Stimulated activated CD8-positive, alpha-beta memory T cell treated with anti-CD3 and anti-CD28 coated beads, Interleukin-15, amount 100 ng/mL, for 48 hours (primary cell): ENCODE measurements around the gene APOBEC4.

Experiments used
- DNase-seq, 2 donors: peaks; one replicate each; pipeline ENCODE4 v3.0.0-alpha.2; 2020; ENCODE audit warnings: low read depth in 2 of 2

APOBEC4 gene

GRCh38 chr1:183675381-183675780 lies 22.3 kb upstream of the APOBEC4 start:
- DNase-seq: no peak

- no peak for DNase-seq
Observed at GRCh38 chr1:183674886-183675285, 21.8 kb upstream of the APOBEC4 start.

- no peak for DNase-seq
Observed at GRCh38 chr1:183674339-183674738, 21.2 kb upstream of the APOBEC4 start.

DNA sequence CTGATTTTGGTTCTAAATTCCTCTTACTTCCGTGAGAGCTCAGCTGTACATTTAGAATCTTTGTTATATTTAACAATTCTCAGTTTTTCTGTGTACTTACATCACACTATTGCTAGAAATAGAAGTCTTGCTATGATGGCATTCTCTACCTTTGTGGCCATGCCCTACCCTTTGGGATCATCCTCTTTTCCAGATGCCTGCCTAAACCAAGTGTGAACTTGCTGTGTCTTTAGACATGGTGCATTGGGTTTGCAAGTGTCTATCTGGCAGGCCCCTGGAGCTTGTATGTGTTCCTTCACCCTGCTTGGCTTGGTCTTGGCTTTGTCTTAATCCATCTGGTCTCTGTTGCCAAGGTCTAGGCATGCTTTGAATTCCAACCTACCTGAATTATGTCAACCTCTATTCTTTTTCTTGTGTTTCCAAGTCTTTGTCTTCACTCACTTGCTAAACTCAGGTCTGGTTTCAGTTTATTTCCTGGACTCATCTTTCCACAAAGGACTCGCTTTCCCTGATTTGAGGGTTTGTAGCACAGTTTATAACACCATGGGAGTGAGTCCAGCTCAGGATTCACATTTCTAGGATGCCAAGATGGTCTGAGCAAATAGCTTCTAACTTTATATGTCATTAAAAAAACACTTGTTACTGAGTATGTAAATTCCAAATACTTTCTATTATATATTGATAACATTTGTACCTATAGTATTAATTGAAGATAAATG lies 20.6 kb upstream of the APOBEC4 start:
- DNase-seq: no peak

- no peak for DNase-seq
Observed at GRCh38 chr1:183670169-183670568, 17.1 kb upstream of the APOBEC4 start.

GRCh38 chr1:183656355-183656754 lies 3.2 kb upstream of the APOBEC4 start:
- DNase-seq: no peak

DNA sequence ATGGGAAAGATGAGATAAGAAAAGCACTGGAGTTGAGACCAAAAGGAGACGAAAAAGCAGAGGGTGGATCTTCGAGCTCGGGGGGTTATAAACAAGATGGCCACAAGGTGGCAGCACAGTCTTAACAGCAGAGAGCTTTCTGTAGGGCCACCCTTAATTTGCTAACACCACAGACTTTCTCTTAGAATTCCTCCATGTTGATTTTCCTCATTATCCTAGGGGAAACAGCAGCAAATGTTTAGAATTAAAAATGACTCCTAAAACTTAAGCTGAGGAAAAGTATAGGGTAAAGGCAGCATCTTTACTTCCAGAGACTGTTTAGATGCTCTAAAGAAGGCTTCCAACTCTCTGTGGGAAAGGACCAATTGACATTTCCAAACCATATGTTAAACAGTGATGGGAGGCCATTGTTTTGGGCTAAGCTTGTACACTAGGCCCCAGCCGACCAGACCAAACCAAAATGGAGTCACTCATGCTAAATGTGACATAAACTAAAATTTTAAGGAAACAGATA lies 2.5 kb upstream of the APOBEC4 start:
- peak; percentile 42 to 43 for DNase-seq

- no peak for DNase-seq
Observed at GRCh38 chr1:183654706-183655105, 1.6 kb upstream of the APOBEC4 start.

- DNase-seq: no peak
Observed at GRCh38 chr1:183653876-183654451, 848 bp upstream of the APOBEC4 start.

- DNase-seq: no peak
Observed at GRCh38 chr1:183653462-183653794, 312 bp upstream of the APOBEC4 start.

- DNase-seq: no peak
Observed at GRCh38 chr1:183652107-183652506, 1.0 kb downstream of the APOBEC4 start.

- no peak for DNase-seq
Observed at GRCh38 chr1:183651612-183652011, 1.5 kb downstream of the APOBEC4 start.

- DNase-seq: no peak
Observed at GRCh38 chr1:183648042-183648441, 5.1 kb downstream of the APOBEC4 start.

GRCh38 chr1:183646776-183647175 lies 6.3 kb downstream of the APOBEC4 start:
- DNase-seq: no peak

DNA sequence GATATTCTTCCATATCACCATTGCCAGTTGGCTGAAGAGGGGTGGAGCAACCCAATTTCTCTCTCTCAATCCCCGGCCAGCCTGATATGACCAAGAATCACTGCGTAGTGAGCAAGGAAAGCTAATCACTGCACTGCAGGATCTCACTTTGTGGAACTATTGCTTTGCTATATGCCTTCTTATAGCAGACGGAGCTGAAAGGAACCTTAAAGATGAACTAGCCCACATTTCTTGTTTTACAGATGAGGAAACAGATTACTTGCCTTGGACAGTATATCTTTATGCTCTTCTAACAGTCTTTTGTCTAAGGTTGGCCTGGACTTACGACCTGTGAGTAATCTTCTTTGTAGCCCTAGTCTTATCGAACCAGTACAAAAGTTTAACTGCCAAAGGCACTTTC lies 7.6 kb downstream of the APOBEC4 start:
- no peak for DNase-seq

DNA sequence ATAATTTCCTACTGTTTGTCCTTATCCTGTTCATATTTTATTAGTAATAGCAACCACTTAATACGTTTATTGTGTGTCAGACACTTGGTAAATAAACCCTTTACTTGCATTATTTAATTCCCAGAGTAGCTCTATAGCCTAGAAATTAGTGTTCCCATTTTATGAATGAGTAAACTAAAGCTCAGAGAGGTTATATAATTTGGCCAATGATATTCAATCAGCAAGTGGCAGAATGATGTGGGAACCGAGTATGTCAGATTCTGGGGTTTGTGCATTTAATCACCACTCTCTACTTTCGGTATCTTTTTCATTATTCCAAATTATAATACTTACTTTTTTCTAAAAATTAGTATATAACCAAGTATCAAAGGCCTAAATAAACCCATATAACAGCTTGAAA lies 10.9 kb downstream of the APOBEC4 start:
- no peak for DNase-seq

DNA sequence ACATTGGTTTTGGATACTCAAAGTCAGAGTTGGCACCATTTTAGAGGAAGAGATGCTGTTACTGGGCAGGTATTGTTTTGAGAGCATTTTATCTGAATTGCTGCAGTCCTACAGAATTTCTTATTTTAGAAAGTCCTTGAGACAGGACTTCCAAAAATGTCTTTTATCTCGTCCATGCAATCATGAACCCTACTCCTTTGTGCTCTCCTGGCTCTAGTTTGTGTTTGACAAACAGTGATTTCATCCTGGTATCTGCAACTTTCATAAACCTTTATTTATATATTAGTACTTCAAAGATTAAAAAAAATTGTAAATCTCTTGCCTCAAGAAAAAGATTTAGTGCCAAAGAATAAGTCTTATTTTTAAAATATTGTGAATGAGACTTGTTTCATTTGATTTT lies 12.9 kb downstream of the APOBEC4 start:
- no peak for DNase-seq

DNA sequence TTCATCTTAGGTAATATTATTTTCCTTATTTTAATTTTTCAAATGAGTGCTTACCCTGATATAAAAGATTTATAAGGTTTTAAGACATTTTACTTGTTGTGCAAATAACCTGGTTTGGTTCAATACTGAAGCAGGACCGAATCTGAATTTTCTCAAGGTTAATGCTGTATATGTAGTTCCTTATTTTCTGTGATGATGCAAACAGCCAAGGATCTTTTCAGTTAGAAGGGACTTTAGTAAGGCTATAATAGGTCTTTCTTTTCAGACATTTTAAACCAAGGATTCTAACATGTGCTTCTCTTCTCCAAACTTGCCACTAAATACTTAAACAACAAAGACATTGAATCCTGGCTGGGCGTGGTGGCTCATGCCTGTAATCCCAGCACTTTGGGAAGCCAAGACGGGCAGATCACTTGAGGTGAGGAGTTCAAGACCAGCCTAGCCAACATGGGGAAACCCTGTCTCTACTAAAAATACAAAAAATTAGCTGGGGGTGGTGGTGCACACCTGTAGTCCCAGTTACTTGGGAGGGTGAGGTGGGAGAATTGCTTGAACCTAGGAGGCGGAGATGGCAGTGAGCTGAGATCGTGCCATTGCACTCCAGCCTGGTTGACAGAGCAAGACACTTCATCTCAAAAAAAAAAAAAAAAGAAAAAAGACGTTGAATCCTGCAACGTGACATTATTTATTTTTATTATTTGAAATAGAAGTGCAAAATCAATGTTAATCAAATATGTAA lies 14.3 kb downstream of the APOBEC4 start:
- DNase-seq: no peak

- DNase-seq: no peak
Observed at GRCh38 chr1:183636783-183637182, 16.3 kb downstream of the APOBEC4 start.

GRCh38 chr1:183636334-183636682 lies 16.8 kb downstream of the APOBEC4 start:
- no peak for DNase-seq

GRCh38 chr1:183635606-183636333 lies 17.3 kb downstream of the APOBEC4 start, which contains the start of gene ARPC5:
Gene ARPC5 (minus strand): TSS chr1:183635783. CDS start chr1:183635659, 124 bp downstream.
- peak; percentile 92 to 96 for DNase-seq

GRCh38 chr1:183635099-183635605 lies 18.0 kb downstream of the APOBEC4 start:
- peak; percentile 4 to 11 for DNase-seq
